ENCODE results near the gene PITPNC1. TPM values are rescaled to one million over a fixed set of nuclear protein-coding genes. Genes with fewer than 3 reads are reported as not detected.

The PITPNC1 gene
- total RNA-seq, 4 donors from 2014 or later: 2.3 to 8.6 (median 4.3) TPM

GRCh38 chr17:67678414-67678813, 301.3 kb downstream of the PITPNC1 start:
- DNase-seq: no peak
- Histone ChIP-seq H3K36me3 (no peaks in the 10 kb centered on the region), H3K9me3 (no peaks in the 10 kb centered on the region), H3K4me3 (no peak overlapping the region), H3K27ac (no peak overlapping the region), H3K4me1 (no peaks in the 10 kb centered on the region), H3K27me3 (no peaks in the 10 kb centered on the region)
- in situ Hi-C loops (cut with MboI; ENCODE audit: low sequenced_read_pairs in 4 of 4): loop anchor here in 1 of 4 donors (25.0 kb wide), 1 partner anchor 191 kb away; no protein-coding TSS in a partner anchor
- ATAC-seq: no peak
- intact Hi-C loops (cut with DNase I; ENCODE audit: low total_unique reads): no loop called here
- TF ChIP-seq CTCF (IDR thresholded peaks at IDR 0.05 in 4 of 5, conservative IDR thresholded peaks at IDR 0.05 in 1 of 5) (no peak), POLR2A (IDR thresholded peaks at IDR 0.05) (no peak)

- intact Hi-C loops (cut with DNase I; ENCODE audit: low total_unique reads): no loop called here
- no peaks in the 10 kb centered on the region for H3K4me1 ChIP-seq
- no peaks in the 10 kb centered on the region for H3K27me3 ChIP-seq
- H3K9me3 ChIP-seq: no peaks in the 10 kb centered on the region
- in situ Hi-C loops (cut with MboI; ENCODE audit: low sequenced_read_pairs in 4 of 4): loop anchor here in 1 of 4 donors (25.0 kb wide), 1 partner anchor 192 kb away; no protein-coding TSS in a partner anchor
- no peak overlapping the region for H3K27ac ChIP-seq
- TF ChIP-seq CTCF (IDR thresholded peaks at IDR 0.05 in 4 of 5, conservative IDR thresholded peaks at IDR 0.05 in 1 of 5): no peak
- no peak for TF ChIP-seq POLR2A (IDR thresholded peaks at IDR 0.05)
- DNase-seq: no peak
- no peak for ATAC-seq
- H3K36me3 ChIP-seq: no peaks in the 10 kb centered on the region
- H3K4me3 ChIP-seq: no peak overlapping the region
Measured at GRCh38 chr17:67679225-67679624, 302.1 kb downstream of the PITPNC1 start.

GRCh38 chr17:67679721-67680120, 302.6 kb downstream of the PITPNC1 start:
- Histone ChIP-seq H3K4me3 (no peak overlapping the region), H3K27ac (no peak overlapping the region), H3K9me3 (no peaks in the 10 kb centered on the region), H3K36me3 (no peaks in the 10 kb centered on the region), H3K27me3 (no peaks in the 10 kb centered on the region), H3K4me1 (no peaks in the 10 kb centered on the region)
- ATAC-seq (no peak), DNase-seq (no peak)
- TF ChIP-seq POLR2A (IDR thresholded peaks at IDR 0.05) (no peak), CTCF (IDR thresholded peaks at IDR 0.05 in 4 of 5, conservative IDR thresholded peaks at IDR 0.05 in 1 of 5) (no peak)
- in situ Hi-C loops (cut with MboI; ENCODE audit: low sequenced_read_pairs in 4 of 4): loop anchor here in 1 of 4 donors (10.0 to 25.0 kb wide), 2 partner anchors 192 to 305 kb away; partner anchors contain the start of gene PITPNC1
- intact Hi-C loops (cut with DNase I; ENCODE audit: low total_unique reads): loop anchor here (10.0 kb wide), 1 partner anchor 205 kb away; no protein-coding TSS in a partner anchor

- no peak for TF ChIP-seq CTCF (IDR thresholded peaks at IDR 0.05 in 4 of 5, conservative IDR thresholded peaks at IDR 0.05 in 1 of 5)
- no peak for TF ChIP-seq POLR2A (IDR thresholded peaks at IDR 0.05)
- H3K4me1 ChIP-seq: no peaks in the 10 kb centered on the region
- DNase-seq (no peak), ATAC-seq (no peak)
- H3K36me3 ChIP-seq: no peaks in the 10 kb centered on the region
- in situ Hi-C loops (cut with MboI; ENCODE audit: low sequenced_read_pairs in 4 of 4): loop anchor here in 1 of 4 donors (10.0 to 25.0 kb wide), 2 partner anchors 193 to 306 kb away; partner anchors contain the start of gene PITPNC1
- H3K9me3 ChIP-seq: no peaks in the 10 kb centered on the region
- no peak overlapping the region for H3K4me3 ChIP-seq
- intact Hi-C loops (cut with DNase I; ENCODE audit: low total_unique reads): loop anchor here (10.0 kb wide), 1 partner anchor 206 kb away; no protein-coding TSS in a partner anchor
- H3K27me3 ChIP-seq: no peaks in the 10 kb centered on the region
- H3K27ac ChIP-seq: no peak overlapping the region
Measured at GRCh38 chr17:67680445-67681224, 303.6 kb downstream of the PITPNC1 start.

All from gastrocnemius medialis (tissue), 4 donors.